HG02885 (cell line): ENCODE measurements around the gene MIF.
A peak's percentile ranks its signal among the peaks of the same experiment; 100 is the strongest.
"Not testable (repeated sequence)": the region's sequence is repeated elsewhere in the genome, so short reads cannot be mapped to it uniquely, and the experiment has no call there.

Experiments used
- ATAC-seq: cut with Tn5 transposase; IDR thresholded peaks from one replicate; pipeline ENCODE4 v1.9.1; 2021; ENCODE audit warnings: mild to moderate bottlenecking; ENCODE audit not compliant: unreplicated experiment, poor library complexity

MIF gene

GRCh38 chr22:23899042-23899745 is 5.0 kb downstream of the MIF start:
- no peak for ATAC-seq

GRCh38 chr22:23900227-23900626 is 6.0 kb downstream of the MIF start:
- ATAC-seq: not testable (repeated sequence)

GRCh38 chr22:23901600-23901999 is 7.4 kb downstream of the MIF start:
- ATAC-seq: no peak

DNA sequence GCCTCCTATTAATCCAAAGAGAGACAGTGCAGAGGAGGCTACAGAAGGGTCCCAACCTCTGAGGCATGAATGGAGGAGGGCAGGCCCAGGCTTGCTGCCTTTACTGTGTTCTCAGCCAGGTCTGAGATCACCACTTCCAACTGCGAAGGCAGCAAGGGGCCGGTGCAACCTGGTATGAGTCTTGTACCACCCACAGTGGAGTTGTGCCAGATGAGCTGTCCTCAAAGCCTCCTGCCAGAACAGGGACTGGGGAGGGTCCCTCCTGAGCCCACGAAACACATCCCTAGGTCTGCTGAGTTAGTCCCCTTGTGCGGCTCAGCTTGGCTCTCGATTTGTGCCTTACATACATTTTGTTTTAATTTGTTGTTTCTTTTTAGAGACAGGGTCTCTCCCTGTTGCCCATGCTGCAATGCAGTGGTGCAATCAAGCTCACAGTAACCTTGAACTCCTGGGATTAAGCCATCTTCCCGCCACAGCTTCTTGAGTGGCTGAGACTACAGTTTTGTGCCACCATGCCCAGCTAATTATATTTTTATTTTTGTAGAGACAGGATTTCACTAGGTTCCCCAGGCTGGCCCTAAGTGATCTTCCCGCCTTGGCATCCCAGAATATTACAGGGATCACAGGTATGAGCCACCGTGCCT is 9.3 kb downstream of the MIF start:
- no peak for ATAC-seq

GRCh38 chr22:23904573-23905254 is 10.5 kb downstream of the MIF start:
- no peak for ATAC-seq

DNA sequence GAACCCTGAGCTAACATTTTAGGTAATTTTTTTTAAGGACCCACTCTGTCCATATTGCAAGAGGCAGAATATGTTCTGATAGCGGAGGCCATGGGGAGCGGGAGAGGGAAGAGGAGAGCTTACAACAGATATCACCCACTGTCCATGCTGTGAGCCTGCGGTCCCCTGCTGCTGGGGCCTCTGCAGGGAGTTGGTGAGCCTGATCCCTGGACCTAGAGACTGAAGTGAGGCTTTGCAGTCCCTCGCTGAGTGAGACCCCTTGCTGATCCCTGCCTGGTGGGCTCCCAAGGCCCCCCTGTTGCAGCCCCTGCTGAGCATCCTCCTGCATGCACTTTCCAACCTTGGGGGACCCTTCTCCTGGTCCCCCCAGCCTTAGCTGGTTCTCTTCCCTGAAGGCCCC is 12.5 kb downstream of the MIF start:
- ATAC-seq: no peak

GRCh38 chr22:23907423-23907822 is 13.2 kb downstream of the MIF start:
- ATAC-seq: not testable (repeated sequence)

DNA sequence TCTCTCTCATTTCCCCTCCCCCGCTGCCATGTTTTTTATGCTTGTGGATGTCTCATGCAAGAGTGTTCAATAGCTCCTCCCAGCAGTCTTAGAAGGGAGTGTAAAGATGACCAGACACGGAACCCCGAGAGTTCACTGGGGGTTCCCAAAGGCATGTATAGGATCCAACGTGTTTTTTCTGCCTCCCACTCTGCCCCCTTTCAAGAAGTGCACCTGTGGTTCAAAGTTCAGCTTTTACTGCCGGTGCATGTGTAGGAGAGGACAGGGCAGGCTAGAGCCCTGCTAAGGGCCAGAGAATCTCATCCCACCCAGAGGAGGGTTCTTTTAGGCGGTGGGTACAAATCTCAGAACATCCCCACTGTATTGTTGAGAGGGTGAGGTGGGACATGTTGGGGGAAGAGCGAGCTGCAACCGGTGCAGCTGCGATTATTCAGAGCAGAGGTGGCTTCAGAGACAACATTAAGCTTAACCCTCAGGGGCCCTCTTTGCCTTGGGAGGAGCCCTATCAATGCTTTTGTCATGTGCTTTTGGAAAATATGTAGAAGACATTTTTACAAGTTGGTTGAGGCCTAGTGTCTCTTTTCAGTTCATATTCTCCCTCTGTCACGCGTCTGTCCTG is 14.5 kb downstream of the MIF start:
- ATAC-seq: no peak

DNA sequence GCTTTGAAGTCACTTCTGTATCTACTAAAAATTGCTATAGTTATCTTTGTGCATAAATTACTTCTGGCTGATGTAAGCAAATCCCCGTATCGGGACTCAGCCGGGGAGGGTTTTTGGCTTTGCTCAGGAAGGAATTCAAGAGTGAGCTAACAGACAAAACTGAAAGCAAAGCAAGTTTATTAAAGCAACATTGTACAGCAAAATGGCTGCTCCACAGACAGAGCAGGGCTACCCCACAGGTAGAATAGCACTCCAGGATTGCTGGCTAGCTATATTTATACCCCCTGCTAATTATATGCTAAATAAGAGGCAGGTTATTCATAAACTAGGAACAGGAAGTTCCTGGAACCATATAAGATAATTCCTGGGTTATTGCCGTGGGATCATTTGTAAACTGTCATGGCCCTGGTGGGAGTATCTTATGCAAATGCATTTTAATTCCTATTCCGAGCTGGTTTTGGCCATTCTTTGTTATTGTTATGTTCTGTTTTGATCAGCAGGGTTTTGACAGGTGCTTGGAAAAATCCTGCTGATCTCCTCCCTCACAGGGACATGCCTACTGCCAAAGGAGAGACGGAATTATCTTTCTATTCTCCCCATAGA is 15.2 kb downstream of the MIF start:
- no peak for ATAC-seq

GRCh38 chr22:23910496-23911190 is 16.5 kb downstream of the MIF start:
- ATAC-seq: no peak

GRCh38 chr22:23911318-23911980 is 17.3 kb downstream of the MIF start:
- no peak for ATAC-seq

DNA sequence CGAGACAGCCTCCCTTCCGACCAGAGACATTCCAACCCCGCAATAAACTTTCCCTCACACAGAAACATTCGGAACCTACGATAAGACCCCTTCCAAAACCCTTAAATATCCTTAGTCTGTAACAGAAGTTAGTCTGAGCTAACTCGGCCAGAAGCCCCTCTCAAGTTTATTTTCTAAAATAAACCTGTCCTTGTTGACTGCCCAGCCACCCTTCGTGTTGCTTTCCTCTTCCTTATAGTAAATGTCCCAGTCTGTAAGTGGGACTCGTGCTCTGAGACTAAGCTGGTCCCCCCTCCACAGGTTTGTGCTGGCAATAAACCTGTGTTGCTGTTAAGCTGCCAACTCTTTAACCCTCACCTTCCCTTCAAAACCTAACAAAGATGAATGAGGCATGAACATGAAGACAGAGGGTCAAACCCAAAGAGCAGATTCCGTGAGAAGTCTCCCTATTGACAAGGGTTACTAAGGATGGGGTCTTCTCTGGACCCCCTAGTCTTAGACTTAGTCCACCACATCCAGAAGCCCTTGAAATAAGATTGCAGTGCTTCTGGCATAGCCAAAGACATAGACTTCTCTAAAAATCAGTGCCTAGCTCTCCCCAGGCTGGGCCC is 18.2 kb downstream of the MIF start:
- ATAC-seq: no peak

GRCh38 chr22:23913306-23913660 is 19.1 kb downstream of the MIF start:
- no peak for ATAC-seq

GRCh38 chr22:23913661-23914353 is 19.6 kb downstream of the MIF start:
- peak; percentile 97 for ATAC-seq

DNA sequence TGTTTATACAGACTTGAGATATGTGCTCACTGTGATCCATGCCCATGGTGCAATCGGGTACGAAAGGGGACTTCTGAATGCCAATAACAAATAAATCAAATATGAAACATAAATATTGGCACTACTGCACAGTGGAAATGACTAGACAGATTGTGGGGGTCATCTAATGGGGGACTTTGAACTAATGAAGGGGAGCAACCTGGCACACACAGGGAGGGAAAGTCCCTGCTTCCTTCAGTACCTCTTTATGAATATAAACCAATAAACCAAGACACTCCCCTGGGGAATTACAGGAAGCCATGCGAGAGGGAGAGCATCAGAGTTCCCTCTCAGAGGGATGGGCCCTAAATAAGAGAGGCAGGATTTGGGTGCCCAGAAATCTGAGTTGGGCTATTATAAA is 21.1 kb downstream of the MIF start:
- no peak for ATAC-seq

- not testable (repeated sequence) for ATAC-seq
These were observed 26.1 kb downstream of the MIF start for GRCh38 chr22:23920267-23920611.

- not testable (repeated sequence) for ATAC-seq
These were observed 27.5 kb downstream of the MIF start for GRCh38 chr22:23921586-23922201.

DNA sequence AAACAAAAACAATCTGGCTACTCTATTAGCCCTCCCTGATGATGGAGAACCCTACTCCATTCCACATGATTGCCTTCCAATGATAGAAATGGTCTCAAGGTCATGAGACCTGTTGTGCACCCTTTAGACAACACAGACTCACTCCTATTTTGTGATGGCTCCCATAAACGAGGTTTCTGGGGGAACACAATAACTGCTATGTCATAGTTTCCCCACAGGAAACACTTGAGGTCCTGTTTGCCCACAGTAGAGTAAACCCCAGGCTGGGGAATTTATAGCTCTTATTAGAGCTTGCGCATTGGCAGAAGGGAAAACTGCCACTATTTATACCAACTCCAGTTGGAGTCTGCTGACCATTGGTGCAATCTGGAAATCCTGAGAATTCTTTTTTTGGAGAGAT is 28.7 kb downstream of the MIF start:
- no peak for ATAC-seq
